ENCODE data around the gene FILIP1L. TPM values are rescaled to one million over a fixed set of nuclear protein-coding genes. Genes with fewer than 3 reads are reported as not detected.

Gene FILIP1L
- polyA plus RNA-seq, 1 experiment, result 31.2 TPM

DNA sequence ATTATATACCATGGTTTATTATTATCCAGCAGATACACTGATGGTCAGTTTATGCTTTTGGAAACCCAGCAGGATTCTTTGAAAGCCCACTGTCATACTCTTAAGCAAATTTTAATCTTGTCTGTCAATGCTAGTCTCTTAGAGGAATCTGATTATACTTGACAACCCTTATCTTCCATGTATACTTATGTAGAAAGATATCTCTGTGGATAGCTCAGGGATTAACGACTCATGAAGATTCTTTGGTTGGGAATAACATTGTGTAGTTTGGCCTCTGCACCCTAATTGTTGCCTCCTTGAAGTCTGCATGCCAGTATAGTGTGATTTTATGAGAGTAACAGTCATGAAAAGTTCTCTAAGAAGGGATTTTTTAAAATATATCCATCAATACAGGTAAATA, 33.0 kb downstream of the FILIP1L start:
- Histone ChIP-seq H3K36me3 (ENCODE audit: control insufficient read depth, insufficient read depth, low read length) (no peaks in the 10 kb centered on the region), H3K4me3 (ENCODE audit: low read depth, low read length) (no peak overlapping the region), H3K27me3 (ENCODE audit: control insufficient read depth, insufficient read depth, low read length) (no peaks in the 10 kb centered on the region)
- no peak for DNase-seq (ENCODE audit: low read depth)
- CTCF ChIA-PET, result interaction anchor here (1.1 kb wide), 1 partner anchor 237 kb away, joined by 3 read pairs; no protein-coding TSS in a partner anchor
- TF ChIP-seq, protein P1, sequence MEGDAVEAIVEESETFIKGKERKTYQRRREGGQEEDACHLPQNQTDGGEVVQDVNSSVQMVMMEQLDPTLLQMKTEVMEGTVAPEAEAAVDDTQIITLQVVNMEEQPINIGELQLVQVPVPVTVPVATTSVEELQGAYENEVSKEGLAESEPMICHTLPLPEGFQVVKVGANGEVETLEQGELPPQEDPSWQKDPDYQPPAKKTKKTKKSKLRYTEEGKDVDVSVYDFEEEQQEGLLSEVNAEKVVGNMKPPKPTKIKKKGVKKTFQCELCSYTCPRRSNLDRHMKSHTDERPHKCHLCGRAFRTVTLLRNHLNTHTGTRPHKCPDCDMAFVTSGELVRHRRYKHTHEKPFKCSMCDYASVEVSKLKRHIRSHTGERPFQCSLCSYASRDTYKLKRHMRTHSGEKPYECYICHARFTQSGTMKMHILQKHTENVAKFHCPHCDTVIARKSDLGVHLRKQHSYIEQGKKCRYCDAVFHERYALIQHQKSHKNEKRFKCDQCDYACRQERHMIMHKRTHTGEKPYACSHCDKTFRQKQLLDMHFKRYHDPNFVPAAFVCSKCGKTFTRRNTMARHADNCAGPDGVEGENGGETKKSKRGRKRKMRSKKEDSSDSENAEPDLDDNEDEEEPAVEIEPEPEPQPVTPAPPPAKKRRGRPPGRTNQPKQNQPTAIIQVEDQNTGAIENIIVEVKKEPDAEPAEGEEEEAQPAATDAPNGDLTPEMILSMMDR (IDR thresholded peaks at IDR 0.05; ENCODE audit: insufficient read depth, low read depth, low read length), result no peak
- POLR2A ChIA-PET, result no interaction called here

GRCh38 chr3:100080573-100080972, 33.7 kb downstream of the FILIP1L start:
- H3K36me3 ChIP-seq (ENCODE audit: control insufficient read depth, insufficient read depth, low read length), result no peaks in the 10 kb centered on the region
- ChIA-PET CTCF (interaction anchor here (1.2 kb wide), 1 partner anchor 12 kb away, joined by 4 read pairs; no protein-coding TSS in a partner anchor), POLR2A (interaction anchor here (0.6 kb wide), 1 partner anchor 17 kb away, joined by 6 read pairs; no protein-coding TSS in a partner anchor)
- DNase-seq (ENCODE audit: low read depth), result no peak
- TF ChIP-seq, protein P1 (IDR thresholded peaks at IDR 0.05; ENCODE audit: insufficient read depth, low read depth, low read length), result no peak
- no peak overlapping the region for H3K4me3 ChIP-seq (ENCODE audit: low read depth, low read length)
- H3K27me3 ChIP-seq (ENCODE audit: control insufficient read depth, insufficient read depth, low read length), result no peaks in the 10 kb centered on the region

DNA sequence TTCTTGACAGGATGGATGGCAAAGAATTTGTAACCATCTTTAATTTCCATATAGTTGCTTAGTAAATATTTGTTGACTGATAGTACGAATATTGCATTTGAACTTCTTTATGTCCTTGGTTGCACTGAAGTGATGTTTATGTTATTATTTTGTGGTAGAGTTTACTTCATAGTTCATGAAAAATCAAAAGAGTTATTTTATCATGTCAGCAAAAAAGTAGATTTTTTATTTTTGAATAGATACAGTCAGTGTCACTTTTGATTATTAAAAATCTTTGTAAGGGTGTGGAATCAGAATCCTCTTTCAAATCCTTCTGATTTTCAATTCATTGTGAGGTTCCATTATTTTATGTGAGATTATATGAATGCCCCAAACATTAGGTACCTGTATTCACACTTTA, 35.0 kb downstream of the FILIP1L start:
- Histone ChIP-seq H3K27me3 (ENCODE audit: control insufficient read depth, insufficient read depth, low read length) (no peaks in the 10 kb centered on the region), H3K4me3 (ENCODE audit: low read depth, low read length) (no peak overlapping the region), H3K36me3 (ENCODE audit: control insufficient read depth, insufficient read depth, low read length) (no peaks in the 10 kb centered on the region)
- no peak for DNase-seq (ENCODE audit: low read depth)
- TF ChIP-seq, protein P1 (IDR thresholded peaks at IDR 0.05; ENCODE audit: insufficient read depth, low read depth, low read length), result no peak
- ChIA-PET POLR2A (no interaction called here), CTCF (no interaction called here)

- Histone ChIP-seq H3K4me3 (ENCODE audit: low read depth, low read length) (no peak overlapping the region), H3K27me3 (ENCODE audit: control insufficient read depth, insufficient read depth, low read length) (no peaks in the 10 kb centered on the region), H3K36me3 (ENCODE audit: control insufficient read depth, insufficient read depth, low read length) (no peaks in the 10 kb centered on the region)
- TF ChIP-seq, protein P1 (IDR thresholded peaks at IDR 0.05; ENCODE audit: insufficient read depth, low read depth, low read length), result no peak
- no peak for DNase-seq (ENCODE audit: low read depth)
- POLR2A ChIA-PET, result no interaction called here
- CTCF ChIA-PET, result interaction anchor here (0.5 to 1.6 kb wide), 6 partner anchors 78 to 245 kb away, joined by 3 to 5 read pairs (median 4); no protein-coding TSS in a partner anchor
Measured at GRCh38 chr3:100076731-100077529, 37.4 kb downstream of the FILIP1L start.

- Histone ChIP-seq H3K4me3 (ENCODE audit: low read depth, low read length) (no peak overlapping the region), H3K36me3 (ENCODE audit: control insufficient read depth, insufficient read depth, low read length) (no peaks in the 10 kb centered on the region), H3K27me3 (ENCODE audit: control insufficient read depth, insufficient read depth, low read length) (no peaks in the 10 kb centered on the region)
- CTCF ChIA-PET, result interaction anchor here (0.6 to 1.4 kb wide), 6 partner anchors 12 to 244 kb away, joined by 3 to 4 read pairs (median 4); no protein-coding TSS in a partner anchor
- POLR2A ChIA-PET, result interaction anchor here (0.9 kb wide), 1 partner anchor 9 kb away, joined by 3 read pairs; no protein-coding TSS in a partner anchor
- DNase-seq (ENCODE audit: low read depth), result no peak
- TF ChIP-seq, protein P1 (IDR thresholded peaks at IDR 0.05; ENCODE audit: insufficient read depth, low read depth, low read length), result no peak
Measured at GRCh38 chr3:100075851-100076730, 38.2 kb downstream of the FILIP1L start.
